IMR-90 (cell line): ENCODE measurements around the gene OSBPL1A.

Experiments
- BHLHE40 ChIP-seq: fragments of 150-350 bp; IDR thresholded peaks from 2 replicates; pipeline ENCODE4 v1.6.1; 2016; ENCODE audit warnings: mild to moderate bottlenecking, low read depth, low read length
- CTCF ChIP-seq: conservative IDR thresholded peaks from 2 replicates; pipeline ENCODE4 v1.5.1; 2012; ENCODE audit warnings: mild to moderate bottlenecking, low read depth, low read length, improper control_type of control experiment
- ELK1 ChIP-seq: fragments of 150-350 bp; IDR thresholded peaks from 2 replicates; pipeline ENCODE4 v1.6.1; 2016; ENCODE audit warnings: low read depth, mild to moderate bottlenecking, low read length, moderate library complexity, borderline replicate concordance
- MXI1 ChIP-seq: IDR thresholded peaks from 2 replicates; pipeline ENCODE4 v1.6.1; 2012; ENCODE audit warnings: low read depth, mild to moderate bottlenecking, low read length, moderate library complexity, borderline replicate concordance
- NFE2L2 ChIP-seq: fragments of 150-350 bp; IDR thresholded peaks from 2 replicates; pipeline ENCODE4 v1.6.1; 2016; ENCODE audit warnings: low read depth, mild to moderate bottlenecking, low read length
- POLR2A ChIP-seq: IDR thresholded peaks from 2 replicates; pipeline ENCODE4 v1.6.1; 2012; ENCODE audit warnings: mild to moderate bottlenecking, low read depth, low read length
- RAD21 ChIP-seq: IDR thresholded peaks from 2 replicates; pipeline ENCODE4 v1.6.1; 2012; ENCODE audit warnings: low read length, improper control_type of control experiment
- SMC3 ChIP-seq: fragments of 150-350 bp; IDR thresholded peaks from 2 replicates; pipeline ENCODE4 v1.6.1; 2016; ENCODE audit warnings: low read depth, mild to moderate bottlenecking, antibody characterized with exemption, low read length, moderate library complexity
- USF2 ChIP-seq: fragments of 150-350 bp; IDR thresholded peaks from 2 replicates; pipeline ENCODE4 v1.6.1; 2017; ENCODE audit warnings: mild to moderate bottlenecking, antibody characterized with exemption, low read length, low read depth

- no peak for TF ChIP-seq CTCF
- TF ChIP-seq SMC3, result no peak
- TF ChIP-seq MXI1, result no peak
- TF ChIP-seq NFE2L2, result no peak
- no peak for TF ChIP-seq RAD21
- TF ChIP-seq POLR2A, result no peak
- no peak for TF ChIP-seq BHLHE40
- TF ChIP-seq USF2, result no peak
- no peak for TF ChIP-seq ELK1
Observed at GRCh38 chr18:24333084-24333483, 64.5 kb downstream of the OSBPL1A start.
